HepG2 (cell line): ENCODE results near the gene PCDHGA2. TPM values are rescaled to one million over a fixed set of nuclear protein-coding genes. Genes with fewer than 3 reads are reported as not detected.

Experiments used
- ERF ChIP-seq: IDR thresholded peaks from 2 replicates; pipeline ENCODE4 v1.6.1; 2018; ENCODE audit warnings: missing biosample characterization, missing genetic modification reagents
- ETV5 ChIP-seq: IDR thresholded peaks from 2 replicates; pipeline ENCODE4 v1.6.1; 2018; ENCODE audit warnings: missing biosample characterization, missing genetic modification reagents, inconsistent platforms, borderline replicate concordance
- GABPB1 ChIP-seq: IDR thresholded peaks from 2 replicates; pipeline ENCODE4 v1.6.1; 2016; ENCODE audit warnings: mild to moderate bottlenecking, missing genetic modification reagents, moderate library complexity, missing compliant biosample characterization
- HOXA5 ChIP-seq: sonication (generic); formaldehyde crosslinking; IDR thresholded peaks from 2 replicates; pipeline ENCODE4 v1.4.0; 2020; ENCODE audit warnings: missing genetic modification reagents
- MIXL1 ChIP-seq: IDR thresholded peaks from 2 replicates; pipeline ENCODE4 v1.6.1; 2016
- ONECUT2 ChIP-seq: sonication (generic); formaldehyde crosslinking; IDR thresholded peaks from 2 replicates; pipeline ENCODE4 v1.4.0; 2020; ENCODE audit warnings: missing genetic modification reagents
- POLR2A ChIP-seq, 2 experiments: IDR thresholded peaks; 2 replicates each; pipeline ENCODE4 v1.6.1; 2011; ENCODE audit warnings: low read depth in 2 of 2, low read length in 2 of 2, mild to moderate bottlenecking in 1 of 2, moderate library complexity in 1 of 2; ENCODE audit not compliant: insufficient read depth in 1 of 2
- RARA ChIP-seq: IDR thresholded peaks from 2 replicates; pipeline ENCODE4 v1.6.1; 2016; ENCODE audit warnings: missing genetic modification reagents, missing compliant biosample characterization
- SIX4 ChIP-seq: sonication (generic); formaldehyde crosslinking; IDR thresholded peaks from 2 replicates; pipeline ENCODE4 v1.4.0; 2020; ENCODE audit warnings: missing genetic modification reagents
- TBX2 ChIP-seq: sonication (generic); formaldehyde crosslinking; IDR thresholded peaks from 2 replicates; pipeline ENCODE4 v1.5.0; 2020; ENCODE audit warnings: missing genetic modification reagents, mild to moderate bottlenecking, borderline replicate concordance
- XRCC5 ChIP-seq: fragments of 200-400 bp; formaldehyde crosslinking; optimal IDR thresholded peaks from 2 replicates; pipeline ENCODE3; 2017; ENCODE audit warnings: mild to moderate bottlenecking, low read length
- ZNF232 ChIP-seq: sonication (generic); formaldehyde crosslinking; IDR thresholded peaks from 2 replicates; pipeline ENCODE4 v1.4.0; 2020; ENCODE audit warnings: missing genetic modification reagents, borderline replicate concordance
- ZNF317 ChIP-seq: sonication (generic); formaldehyde crosslinking; IDR thresholded peaks from 2 replicates; pipeline ENCODE4 v1.5.0; 2020; ENCODE audit warnings: mild to moderate bottlenecking, missing genetic modification reagents
- ZNF574 ChIP-seq: sonication (generic); formaldehyde crosslinking; IDR thresholded peaks from 2 replicates; pipeline ENCODE4 v1.4.0; 2020; ENCODE audit warnings: missing genetic modification reagents
- ZNF576 ChIP-seq: sonication (generic); formaldehyde crosslinking; IDR thresholded peaks from 2 replicates; pipeline ENCODE4 v1.4.0; 2020; ENCODE audit warnings: mild to moderate bottlenecking, missing genetic modification reagents
- ZNF7 ChIP-seq: IDR thresholded peaks from 2 replicates; pipeline ENCODE4 v1.6.1; 2016; ENCODE audit warnings: missing biosample characterization, missing genetic modification reagents
- polyA plus RNA-seq, 8 experiments: library from polyadenylated mRNA; depleted of rRNA in 3 of 8; stranded (reverse) in 7 of 8; unstranded in 1 of 8; fragments of >200 nt; fragmentation: Illumina TruSeq in 4 of 8; extraction: Trizol in 4 of 8; gene quantifications; 2 replicates each; pipeline versions ENCODE4 v1.2.1 to v1.2.3, GENCODE V29; 2011 to 2016; ENCODE audit warnings: low read depth in 4 of 8, missing spikeins in 1 of 8, mixed read lengths in 1 of 8; ENCODE audit not compliant: insufficient read depth in 1 of 8
- total RNA-seq, 5 experiments: library from RNA; depleted of rRNA; stranded (reverse); fragments of >200 nt; fragmentation: Illumina TruSeq; extraction: Trizol; gene quantifications; 2 replicates each; pipeline ENCODE4 v1.2.3, GENCODE V29; 2016; ENCODE audit warnings: low read depth in 1 of 5
- TF ChIP-seq, protein P1 (sequence below): sonication (generic); formaldehyde crosslinking; IDR thresholded peaks from 2 replicates; pipeline ENCODE4 v1.5.0; 2020; ENCODE audit warnings: mild to moderate bottlenecking, missing genetic modification reagents, borderline replicate concordance
- TF ChIP-seq, protein P2 (sequence below): IDR thresholded peaks from 2 replicates; pipeline ENCODE4 v1.6.1; 2016; ENCODE audit warnings: missing genetic modification reagents, missing compliant biosample characterization
- TF ChIP-seq, protein P3 (sequence below): sonication (generic); formaldehyde crosslinking; IDR thresholded peaks from 2 replicates; pipeline ENCODE4 v1.8.1; 2023; ENCODE audit warnings: mild to moderate bottlenecking, inconsistent platforms, moderate library complexity, missing genetic modification reagents, borderline replicate concordance

The PCDHGA2 gene
- total and polyA plus RNA-seq, 2 of the 13 experiments (the other 11 are each of a cell fraction or from before 2014, with no cell fraction given): 0.04 to 0.11 TPM

- TF ChIP-seq, protein P1, sequence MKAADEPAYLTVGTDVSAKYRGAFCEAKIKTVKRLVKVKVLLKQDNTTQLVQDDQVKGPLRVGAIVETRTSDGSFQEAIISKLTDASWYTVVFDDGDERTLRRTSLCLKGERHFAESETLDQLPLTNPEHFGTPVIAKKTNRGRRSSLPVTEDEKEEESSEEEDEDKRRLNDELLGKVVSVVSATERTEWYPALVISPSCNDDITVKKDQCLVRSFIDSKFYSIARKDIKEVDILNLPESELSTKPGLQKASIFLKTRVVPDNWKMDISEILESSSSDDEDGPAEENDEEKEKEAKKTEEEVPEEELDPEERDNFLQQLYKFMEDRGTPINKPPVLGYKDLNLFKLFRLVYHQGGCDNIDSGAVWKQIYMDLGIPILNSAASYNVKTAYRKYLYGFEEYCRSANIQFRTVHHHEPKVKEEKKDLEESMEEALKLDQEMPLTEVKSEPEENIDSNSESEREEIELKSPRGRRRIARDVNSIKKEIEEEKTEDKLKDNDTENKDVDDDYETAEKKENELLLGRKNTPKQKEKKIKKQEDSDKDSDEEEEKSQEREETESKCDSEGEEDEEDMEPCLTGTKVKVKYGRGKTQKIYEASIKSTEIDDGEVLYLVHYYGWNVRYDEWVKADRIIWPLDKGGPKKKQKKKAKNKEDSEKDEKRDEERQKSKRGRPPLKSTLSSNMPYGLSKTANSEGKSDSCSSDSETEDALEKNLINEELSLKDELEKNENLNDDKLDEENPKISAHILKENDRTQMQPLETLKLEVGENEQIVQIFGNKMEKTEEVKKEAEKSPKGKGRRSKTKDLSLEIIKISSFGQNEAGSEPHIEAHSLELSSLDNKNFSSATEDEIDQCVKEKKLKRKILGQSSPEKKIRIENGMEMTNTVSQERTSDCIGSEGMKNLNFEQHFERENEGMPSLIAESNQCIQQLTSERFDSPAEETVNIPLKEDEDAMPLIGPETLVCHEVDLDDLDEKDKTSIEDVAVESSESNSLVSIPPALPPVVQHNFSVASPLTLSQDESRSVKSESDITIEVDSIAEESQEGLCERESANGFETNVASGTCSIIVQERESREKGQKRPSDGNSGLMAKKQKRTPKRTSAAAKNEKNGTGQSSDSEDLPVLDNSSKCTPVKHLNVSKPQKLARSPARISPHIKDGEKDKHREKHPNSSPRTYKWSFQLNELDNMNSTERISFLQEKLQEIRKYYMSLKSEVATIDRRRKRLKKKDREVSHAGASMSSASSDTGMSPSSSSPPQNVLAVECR (CRISPR knock-in tag): peak; percentile 35; the same call in 1 of the 2 replicates
- TF ChIP-seq MIXL1 (peak; percentile 18; the same call in 1 of the 2 replicates), ZNF317 (CRISPR knock-in tag) (no peak), HOXA5 (0 out of 2 replicates have a peak, but pooled peaks have one; percentile 38), GABPB1 (peak; percentile 61; the same call in 1 of the 2 replicates), ZNF232 (no peak), ZNF574 (peak; percentile 59), ETV5 (peak; percentile 54; the same call in 1 of the 2 replicates), POLR2A (IDR thresholded peaks at IDR 0.05; ENCODE audit: insufficient read depth in 1 of 2, low read depth in 2 of 2, low read length in 2 of 2) (peak in 1 of 2 experiments; percentile 50; a peak in 1 of 4 replicates), ZNF7 (CRISPR knock-in tag) (peak; percentile 78), ZNF576 (no peak), SIX4 (CRISPR knock-in tag) (no peak), TBX2 (CRISPR knock-in tag) (0 out of 2 replicates have a peak, but pooled peaks have one; percentile 24), ERF (peak; percentile 44; the same call in 1 of the 2 replicates), XRCC5 (peak; percentile 67), ONECUT2 (no peak), RARA (no peak)
- TF ChIP-seq, protein P2, sequence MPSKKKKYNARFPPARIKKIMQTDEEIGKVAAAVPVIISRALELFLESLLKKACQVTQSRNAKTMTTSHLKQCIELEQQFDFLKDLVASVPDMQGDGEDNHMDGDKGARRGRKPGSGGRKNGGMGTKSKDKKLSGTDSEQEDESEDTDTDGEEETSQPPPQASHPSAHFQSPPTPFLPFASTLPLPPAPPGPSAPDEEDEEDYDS (CRISPR knock-in tag): no peak
- TF ChIP-seq, protein P3, sequence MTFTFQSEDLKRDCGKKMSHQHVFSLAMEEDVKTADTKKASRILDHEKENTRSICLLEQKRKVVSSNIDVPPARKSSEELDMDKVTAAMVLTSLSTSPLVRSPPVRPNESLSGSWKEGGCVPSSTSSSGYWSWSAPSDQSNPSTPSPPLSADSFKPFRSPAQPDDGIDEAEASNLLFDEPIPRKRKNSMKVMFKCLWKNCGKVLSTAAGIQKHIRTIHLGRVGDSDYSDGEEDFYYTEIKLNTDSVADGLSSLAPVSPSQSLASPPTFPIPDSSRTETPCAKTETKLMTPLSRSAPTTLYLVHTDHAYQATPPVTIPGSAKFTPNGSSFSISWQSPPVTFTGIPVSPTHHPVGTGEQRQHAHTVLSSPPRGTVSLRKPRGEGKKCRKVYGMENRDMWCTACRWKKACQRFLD (CRISPR knock-in tag): no peak
Observed at GRCh38 chr5:141349917-141350619, 11.5 kb downstream of the PCDHGA2 start, which contains the start of gene PCDHGB1 (continued).
